Body of pancreas (tissue), 4 donors: ENCODE results near the gene PCID2. TPM values are rescaled to one million over a fixed set of nuclear protein-coding genes. Genes with fewer than 3 reads are reported as not detected.
A peak's percentile ranks its signal among the peaks of the same experiment; 100 is the strongest.

ENCODE experiments used
- ATAC-seq: fragments of 150-250 bp; one replicate; pipeline ENCODE4 v1.9.1; 2016
- DNase-seq, 4 donors: peaks; one replicate each; pipeline ENCODE4 v3.0.0-alpha.2; 2019
- H3K27ac ChIP-seq, 4 donors: fragments of 200-600 bp; sonication (generic); 1 replicate in 3 of 4; 2 replicates in 1 of 4; pipeline versions ENCODE4 v1.5.1 to v1.6.1; 2016 to 2019; ENCODE audit warnings: mild to moderate bottlenecking in 1 of 4, mixed read lengths in 1 of 4, moderate library complexity in 1 of 4
- H3K27me3 ChIP-seq, 2 donors: fragments of 200-600 bp; sonication (generic); one replicate each; pipeline ENCODE4 v1.6.0; 2016; ENCODE audit warnings: mild to moderate bottlenecking in 1 of 2
- H3K36me3 ChIP-seq, 2 donors: fragments of 200-600 bp; sonication (generic); replicated peaks in 1 of 2; 2 replicates each; pipeline ENCODE4 v1.5.1; 2016; ENCODE audit warnings: low read depth in 2 of 2; ENCODE audit not compliant: insufficient read depth in 1 of 2
- H3K4me1 ChIP-seq: fragments of 200-600 bp; sonication (generic); one replicate; pipeline ENCODE4 v1.6.0; 2016
- H3K4me3 ChIP-seq, 2 donors: fragments of 200-600 bp; sonication (generic); 1 replicate in 1 of 2; 2 replicates in 1 of 2; pipeline ENCODE4 v1.5.1; 2016 to 2019
- H3K9me3 ChIP-seq, 3 donors: fragments of 200-600 bp; sonication (generic); 1 replicate in 2 of 3; 2 replicates in 1 of 3; pipeline ENCODE4 v1.5.1; 2016
- POLR2A ChIP-seq, 3 donors: fragments of 450-650 bp; IDR thresholded peaks; one replicate each; pipeline ENCODE4 v1.6.1; 2016; ENCODE audit warnings: antibody characterized with exemption in 3 of 3, mild to moderate bottlenecking in 2 of 3
- WGBS, 2 donors: methylation state at CpG; one replicate each; pipeline ENCODE4 v1.1.5; 2017; 5-methylcytosine and 5-hydroxymethylcytosine counted together
- intact Hi-C: fragments of 100-400 bp; cut with DNase I; formaldehyde crosslinking; loops from one replicate; pipeline ENCODE4 v1.15.1; 2023
- total RNA-seq, 2 donors: library from RNA; depleted of rRNA; stranded (reverse); fragments of >200 nt; gene quantifications; one replicate each; pipeline ENCODE4 v1.1.0, GENCODE V29; 2016
- TF ChIP-seq, protein P1 (sequence below), 7 experiments: fragments of 450-650 bp in 4 of 7; fragments of 200-600 bp in 3 of 7; sonication (generic) in 3 of 7; IDR thresholded peaks; one replicate each; pipeline ENCODE4 v1.5.1; 2016 to 2019; ENCODE audit warnings: antibody characterized with exemption in 7 of 7

The PCID2 gene
- total RNA-seq, 2 donors from 2014 or later: 23.7 to 33.7 TPM

DNA sequence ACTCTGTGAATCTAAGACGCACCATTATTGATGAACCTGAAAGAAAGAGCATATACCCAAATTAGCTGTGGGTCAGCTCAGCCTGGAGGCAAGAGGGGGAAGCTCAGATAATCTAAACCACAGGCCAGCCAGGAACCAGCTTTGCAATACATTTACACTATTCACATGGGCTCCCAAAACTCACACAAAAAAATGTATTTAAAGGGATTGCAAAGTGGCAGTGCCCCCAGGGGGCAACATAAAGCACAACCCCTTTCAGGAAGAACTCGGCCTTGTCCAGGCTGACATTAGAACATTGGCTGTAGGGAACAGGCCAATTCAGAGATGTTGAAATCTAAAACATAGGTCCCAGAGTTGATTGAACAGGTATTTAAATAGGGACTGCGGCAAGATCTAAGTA, 53.3 kb downstream of the PCID2 start:
- Histone ChIP-seq H3K4me3 (no peak overlapping the region), H3K36me3 (no peaks in the 10 kb centered on the region), H3K9me3 (no peaks in the 10 kb centered on the region), H3K27ac (no peak overlapping the region), H3K27me3 (no peaks in the 10 kb centered on the region), H3K4me1 (peaks cover 16% of the 10 kb centered on the region)
- TF ChIP-seq, protein P1, sequence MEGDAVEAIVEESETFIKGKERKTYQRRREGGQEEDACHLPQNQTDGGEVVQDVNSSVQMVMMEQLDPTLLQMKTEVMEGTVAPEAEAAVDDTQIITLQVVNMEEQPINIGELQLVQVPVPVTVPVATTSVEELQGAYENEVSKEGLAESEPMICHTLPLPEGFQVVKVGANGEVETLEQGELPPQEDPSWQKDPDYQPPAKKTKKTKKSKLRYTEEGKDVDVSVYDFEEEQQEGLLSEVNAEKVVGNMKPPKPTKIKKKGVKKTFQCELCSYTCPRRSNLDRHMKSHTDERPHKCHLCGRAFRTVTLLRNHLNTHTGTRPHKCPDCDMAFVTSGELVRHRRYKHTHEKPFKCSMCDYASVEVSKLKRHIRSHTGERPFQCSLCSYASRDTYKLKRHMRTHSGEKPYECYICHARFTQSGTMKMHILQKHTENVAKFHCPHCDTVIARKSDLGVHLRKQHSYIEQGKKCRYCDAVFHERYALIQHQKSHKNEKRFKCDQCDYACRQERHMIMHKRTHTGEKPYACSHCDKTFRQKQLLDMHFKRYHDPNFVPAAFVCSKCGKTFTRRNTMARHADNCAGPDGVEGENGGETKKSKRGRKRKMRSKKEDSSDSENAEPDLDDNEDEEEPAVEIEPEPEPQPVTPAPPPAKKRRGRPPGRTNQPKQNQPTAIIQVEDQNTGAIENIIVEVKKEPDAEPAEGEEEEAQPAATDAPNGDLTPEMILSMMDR (IDR thresholded peaks at IDR 0.05): no peak
- TF ChIP-seq POLR2A (IDR thresholded peaks at IDR 0.05): no peak
- WGBS, 2 donors: 84 to 88% methylated on average over 3 of the region's 3 CpGs
- DNase-seq: no peak
- intact Hi-C loops: no loop called here
- ATAC-seq: no peak

DNA sequence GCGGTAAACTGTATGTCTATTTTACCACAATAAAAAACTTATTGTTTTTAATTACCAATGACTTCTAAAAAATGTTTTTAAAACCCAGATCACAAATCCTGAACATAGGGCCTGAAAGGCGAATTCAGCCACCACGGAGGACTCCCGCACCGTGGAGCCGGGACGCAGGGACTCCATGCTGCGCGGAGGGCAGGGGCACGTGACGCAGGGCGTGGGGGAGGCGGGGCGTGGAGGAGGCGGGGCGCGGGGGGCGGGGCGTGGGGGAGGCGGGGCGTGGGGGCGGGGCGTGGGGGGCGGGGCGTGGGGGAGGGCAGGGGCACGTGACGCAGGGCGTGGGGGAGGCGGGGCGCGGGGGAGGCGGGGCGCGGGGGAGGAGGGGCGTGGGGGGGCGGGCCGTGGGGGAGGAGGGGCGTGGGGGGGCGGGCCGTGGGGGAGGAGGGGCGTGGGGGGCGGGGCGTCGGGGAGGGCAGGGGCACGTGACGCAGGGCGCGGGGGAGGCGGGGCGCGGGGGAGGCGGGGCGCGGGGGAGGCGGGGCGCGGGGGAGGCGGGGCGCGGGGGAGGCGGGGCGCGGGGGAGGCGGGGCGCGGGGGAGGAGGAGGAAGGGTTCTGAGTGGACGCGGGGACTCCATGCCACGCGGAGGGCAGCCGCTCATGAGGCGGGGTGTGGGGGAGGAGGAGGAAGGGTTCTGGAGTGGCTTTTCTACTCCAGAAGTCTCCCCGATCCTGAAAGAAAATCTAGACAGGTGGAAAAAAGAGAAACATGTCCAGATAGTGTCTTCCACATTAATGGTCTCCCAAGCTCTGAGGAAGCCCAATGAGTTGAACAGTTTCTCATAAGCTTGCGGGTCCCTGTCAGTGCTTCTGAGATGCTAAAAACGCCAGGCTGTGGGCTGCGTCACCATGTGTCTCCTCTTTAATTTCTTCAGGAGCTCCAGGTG, 54.4 kb downstream of the PCID2 start:
- Histone ChIP-seq H3K4me1 (peaks cover 16% of the 10 kb centered on the region), H3K27me3 (no peaks in the 10 kb centered on the region), H3K36me3 (no peaks in the 10 kb centered on the region), H3K27ac (peak overlapping the region; percentile 60 to 89 (median 86)), H3K4me3 (peak overlapping the region in 1 of 2 donors; percentile 19), H3K9me3 (no peaks in the 10 kb centered on the region)
- peak; percentile 22 to 78 (median 71) for TF ChIP-seq POLR2A (IDR thresholded peaks at IDR 0.05)
- TF ChIP-seq, protein P1 (IDR thresholded peaks at IDR 0.05): no peak
- peak; percentile 81 to 91 (median 82) for DNase-seq
- peak; percentile 80 for ATAC-seq
- 3 to 8% methylated on average over 24 to 27 of the region's 76 CpGs for WGBS, 2 donors
- intact Hi-C loops: no loop called here

DNA sequence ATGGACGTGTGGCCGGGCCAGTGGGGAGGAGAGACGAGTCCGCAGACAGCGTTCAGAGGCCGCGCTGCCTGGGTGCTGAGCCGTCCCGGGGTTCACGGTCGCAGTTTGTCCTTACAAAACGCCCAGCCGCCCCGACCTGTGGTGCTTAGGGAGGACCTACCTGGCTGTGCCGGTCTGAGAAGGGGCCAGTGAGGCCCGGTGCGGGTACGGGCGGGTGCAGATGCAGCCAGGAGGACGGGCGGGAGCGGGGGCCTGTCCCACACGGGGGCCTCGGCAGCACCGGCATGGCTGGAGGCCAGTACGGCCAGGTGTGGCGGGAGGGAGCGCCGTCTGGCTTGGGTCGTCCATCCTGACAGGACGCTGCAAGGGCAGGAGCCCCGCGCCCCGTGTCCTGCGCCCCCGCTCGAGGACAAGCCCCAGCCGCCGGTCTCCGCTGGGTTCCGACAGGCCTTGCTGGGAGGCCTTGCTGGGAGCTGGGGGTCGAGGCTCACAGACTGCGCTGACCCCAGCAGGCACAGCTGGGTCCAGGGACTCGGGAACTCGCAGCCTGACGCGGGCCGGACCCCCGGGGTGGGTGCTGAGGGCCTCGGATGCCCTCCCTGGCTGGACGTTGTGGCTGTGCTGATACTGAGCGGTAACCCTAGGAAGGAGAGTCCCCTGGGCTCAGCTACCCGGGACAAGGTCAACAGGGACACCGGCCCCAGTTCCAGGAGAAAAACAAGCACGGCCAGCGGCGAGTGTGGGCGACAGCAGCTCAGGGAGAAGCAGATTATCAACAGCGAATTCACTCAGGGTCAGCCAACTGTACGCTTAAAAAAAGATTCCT, 55.3 kb downstream of the PCID2 start:
- ATAC-seq (peak; percentile 61), DNase-seq (peak; percentile 53 to 62 (median 61))
- intact Hi-C loops: no loop called here
- no peaks in the 10 kb centered on the region for H3K9me3 ChIP-seq
- peak overlapping the region; percentile 60 to 89 (median 86) for H3K27ac ChIP-seq
- H3K4me3 ChIP-seq: peak overlapping the region in 1 of 2 donors; percentile 19
- 22 to 37% methylated on average over 29 to 56 of the region's 60 CpGs for WGBS, 2 donors
- no peaks in the 10 kb centered on the region for H3K27me3 ChIP-seq
- H3K4me1 ChIP-seq: peaks cover 16% of the 10 kb centered on the region
- no peaks in the 10 kb centered on the region for H3K36me3 ChIP-seq
- TF ChIP-seq, protein P1 (IDR thresholded peaks at IDR 0.05): no peak
- TF ChIP-seq POLR2A (IDR thresholded peaks at IDR 0.05): no peak

DNA sequence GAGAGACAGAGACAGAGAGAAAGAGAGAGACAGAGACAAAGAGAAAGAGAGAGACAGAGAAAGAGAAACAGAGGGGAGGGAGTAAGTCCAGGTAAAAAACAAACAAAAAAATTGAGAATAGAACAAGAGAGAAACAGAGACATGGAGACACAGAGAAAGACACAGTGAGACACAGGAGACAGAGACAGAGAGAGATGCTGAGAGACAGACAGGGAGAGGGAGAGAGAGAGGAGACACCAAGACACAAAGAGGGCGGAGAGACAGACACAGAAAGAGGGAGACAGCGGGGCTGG, 55.8 kb downstream of the PCID2 start:
- no peak for ATAC-seq
- WGBS, 2 donors: 65 to 82% methylated on average over 2 of the region's 2 CpGs
- Histone ChIP-seq H3K27ac (no peak overlapping the region), H3K9me3 (no peaks in the 10 kb centered on the region), H3K36me3 (no peaks in the 10 kb centered on the region), H3K4me1 (peaks cover 16% of the 10 kb centered on the region), H3K27me3 (no peaks in the 10 kb centered on the region), H3K4me3 (no peak overlapping the region)
- TF ChIP-seq, protein P1 (IDR thresholded peaks at IDR 0.05): no peak
- no peak for TF ChIP-seq POLR2A (IDR thresholded peaks at IDR 0.05)
- DNase-seq: no peak
- intact Hi-C loops: no loop called here
